K562 (cell line): ENCODE measurements around the gene TIMP1. TPM values are rescaled to one million over a fixed set of nuclear protein-coding genes. Genes with fewer than 3 reads are reported as not detected.

ENCODE experiments used
- SMAD1 ChIP-seq: fragments of 150-350 bp; IDR thresholded peaks from 2 replicates; pipeline ENCODE4 v1.6.1; 2014; ENCODE audit warnings: low read length, low read depth; ENCODE audit not compliant: partially characterized antibody
- ZNF586 ChIP-seq: fragments of 450-650 bp; formaldehyde crosslinking; conservative IDR thresholded peaks from 2 replicates; pipeline ENCODE4 v1.4.0; 2020; ENCODE audit warnings: mild to moderate bottlenecking, moderate library complexity
- ZNF589 ChIP-seq: fragments of 200-800 bp; sonication (Bioruptor generic); IDR thresholded peaks from 2 replicates; pipeline ENCODE4 v1.6.1; 2016; ENCODE audit warnings: low read depth, missing genetic modification characterization, missing compliant biosample characterization
- ZNF79 ChIP-seq: fragments of 250-450 bp; sonication (Bioruptor Pico); IDR thresholded peaks from 2 replicates; pipeline ENCODE4 v1.4.0; 2020; ENCODE audit warnings: low read depth, mild to moderate bottlenecking, moderate library complexity
- polyA plus RNA-seq, 8 experiments: library from polyadenylated mRNA; depleted of rRNA in 4 of 8; stranded (reverse) in 5 of 8; unstranded in 3 of 8; fragments of >200 nt; fragmentation: Nextera tagmentation in 2 of 8; fragmentation: Illumina TruSeq in 1 of 8; extraction: Ambion mirVana in 2 of 8; extraction: Trizol in 1 of 8; gene quantifications; 2 replicates each; pipeline versions ENCODE4 v1.2.1 to v1.2.3, GENCODE V29; 2011 to 2014; ENCODE audit warnings: inconsistent platforms in 1 of 8, missing spikeins in 1 of 8
- total RNA-seq, 7 experiments: library from RNA; depleted of rRNA in 6 of 7; stranded (reverse); fragments of >200 nt in 6 of 7; fragmentation: Illumina TruSeq in 2 of 7; extraction: Trizol in 2 of 7; gene quantifications; 2 replicates each; pipeline versions ENCODE4 v1.2.1 to v1.2.3, GENCODE V29; 2011 to 2021; ENCODE audit warnings: low replicate concordance in 1 of 7
- TF ChIP-seq, protein P1 (sequence below): fragments of 450-650 bp; IDR thresholded peaks from 2 replicates; pipeline ENCODE4 v1.6.1; 2016; ENCODE audit warnings: antibody characterized with exemption
- TF ChIP-seq, protein P2 (sequence below), 2 experiments: IDR thresholded peaks; 2 replicates each; pipeline ENCODE4 v1.6.1; 2011; ENCODE audit warnings: borderline replicate concordance in 1 of 2, control low read depth in 1 of 2, low read depth in 1 of 2, low read length in 1 of 2, mild to moderate bottlenecking in 1 of 2, mixed read lengths in 1 of 2, moderate library complexity in 1 of 2; ENCODE audit not compliant: insufficient read depth in 1 of 2, insufficient read length in 1 of 2, poor library complexity in 1 of 2, severe bottlenecking in 1 of 2; ENCODE audit errors: extremely low read depth in 1 of 2

The TIMP1 gene
- total and polyA plus RNA-seq, 9 of the 15 experiments (the other 6 are each of a cell fraction or from before 2014, with no cell fraction given), result 115 to 699 (median 273) TPM

DNA sequence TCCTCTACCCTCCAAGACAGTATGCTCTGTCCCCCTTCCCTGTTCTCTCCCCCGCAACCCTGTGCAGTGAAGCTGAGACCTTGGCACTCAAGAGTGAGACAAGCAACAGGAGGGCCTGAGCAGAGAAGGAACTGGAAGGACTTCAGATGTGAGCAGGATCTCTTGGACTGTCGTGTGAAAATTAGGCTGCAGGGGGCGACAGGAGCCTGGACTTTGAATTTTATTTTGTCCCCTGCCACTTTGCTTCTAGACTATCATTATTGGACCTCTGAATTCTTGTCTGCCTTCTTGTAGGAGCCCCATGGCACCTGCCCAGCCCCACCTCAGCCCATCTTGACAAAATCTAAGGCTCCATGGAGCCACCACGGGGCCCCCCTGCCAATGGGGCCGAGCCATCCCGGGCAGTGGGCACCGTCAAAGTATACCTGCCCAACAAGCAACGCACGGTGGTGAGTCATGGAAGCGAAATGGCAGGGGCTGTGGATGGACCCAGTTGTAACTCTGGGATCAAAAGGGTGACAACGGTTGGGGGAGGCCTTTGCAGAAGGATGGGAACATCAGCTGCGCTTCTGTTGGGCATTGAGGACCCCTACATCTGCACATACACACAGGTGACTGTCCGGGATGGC lies 19.5 kb upstream of the TIMP1 start (continued):
- TF ChIP-seq, protein P1, sequence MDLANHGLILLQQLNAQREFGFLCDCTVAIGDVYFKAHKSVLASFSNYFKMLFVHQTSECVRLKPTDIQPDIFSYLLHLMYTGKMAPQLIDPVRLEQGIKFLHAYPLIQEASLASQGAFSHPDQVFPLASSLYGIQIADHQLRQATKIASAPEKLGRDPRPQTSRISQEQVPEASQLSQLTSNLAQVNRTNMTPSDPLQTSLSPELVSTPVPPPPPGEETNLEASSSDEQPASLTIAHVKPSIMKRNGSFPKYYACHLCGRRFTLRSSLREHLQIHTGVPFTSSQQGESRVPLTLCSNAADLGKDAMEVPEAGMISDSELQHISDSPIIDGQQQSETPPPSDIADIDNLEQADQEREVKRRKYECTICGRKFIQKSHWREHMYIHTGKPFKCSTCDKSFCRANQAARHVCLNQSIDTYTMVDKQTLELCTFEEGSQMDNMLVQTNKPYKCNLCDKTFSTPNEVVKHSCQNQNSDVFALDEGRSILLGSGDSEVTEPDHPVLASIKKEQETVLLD, result no peak
- TF ChIP-seq ZNF586 (CRISPR knock-in tag) (no peak), ZNF79 (CRISPR knock-in tag) (no peak), ZNF589 (CRISPR knock-in tag) (peak; percentile 19; the same call in 1 of the 2 replicates), SMAD1 (no peak)
- TF ChIP-seq, protein P2, sequence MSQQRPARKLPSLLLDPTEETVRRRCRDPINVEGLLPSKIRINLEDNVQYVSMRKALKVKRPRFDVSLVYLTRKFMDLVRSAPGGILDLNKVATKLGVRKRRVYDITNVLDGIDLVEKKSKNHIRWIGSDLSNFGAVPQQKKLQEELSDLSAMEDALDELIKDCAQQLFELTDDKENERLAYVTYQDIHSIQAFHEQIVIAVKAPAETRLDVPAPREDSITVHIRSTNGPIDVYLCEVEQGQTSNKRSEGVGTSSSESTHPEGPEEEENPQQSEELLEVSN (IDR thresholded peaks at IDR 0.05; ENCODE audit: borderline replicate concordance in 1 of 2, extremely low read depth in 1 of 2, insufficient read depth in 1 of 2, insufficient read length in 1 of 2, low read depth in 1 of 2, low read length in 1 of 2, poor library complexity in 1 of 2, severe bottlenecking in 1 of 2), result no peak
- TF ChIP-seq, all 486 proteins: peak for 13
